ENCODE measurements around the gene ADGRV1. TPM values are rescaled to one million over a fixed set of nuclear protein-coding genes. Genes with fewer than 3 reads are reported as not detected.
A peak's percentile ranks its signal among the peaks of the same experiment; 100 is the strongest.

The ADGRV1 gene
- polyA plus RNA-seq, 2 of the 4 experiments (the other 2 are of a cell fraction) = 0.70 to 3.7 TPM

GRCh38 chr5:90644132-90644531 is 85.5 kb downstream of the ADGRV1 start:
- WGBS (ENCODE audit: missing lambda C conversion rate) = 53% methylated on average over 4 of the region's 4 CpGs
- ChIA-PET CTCF (no interaction called here), POLR2A (no interaction called here)
- no peak for DNase-seq (ENCODE audit: low read depth in 1 of 2, low spot score in 1 of 2)
- no peak for FAIRE-seq
- H3K9me3 ChIP-seq = no peaks in the 10 kb centered on the region
- H3K4me3 ChIP-seq = no peak overlapping the region
- no peak for ATAC-seq
- TF ChIP-seq HOXB13 (CRISPR knock-in tag; IDR thresholded peaks at IDR 0.05; ENCODE audit: low read depth) (no peak), POLR2A (IDR thresholded peaks at IDR 0.05; ENCODE audit: low read length) (no peak), CBX2 (IDR thresholded peaks at IDR 0.05; ENCODE audit: borderline replicate concordance, low read depth) (no peak), BHLHE40 (IDR thresholded peaks at IDR 0.05; ENCODE audit: low read depth, low read length) (no peak), MAFK (IDR thresholded peaks at IDR 0.05; ENCODE audit: partially characterized antibody) (no peak), SMC3 (IDR thresholded peaks at IDR 0.05) (no peak), ZNF302 (CRISPR knock-in tag; IDR thresholded peaks at IDR 0.05) (no peak), HOXA7 (CRISPR knock-in tag; IDR thresholded peaks at IDR 0.05) (no peak), RAD21 (conservative IDR thresholded peaks at IDR 0.05 in 1 of 2, IDR thresholded peaks at IDR 0.05 in 1 of 2) (no peak), RFX5 (IDR thresholded peaks at IDR 0.05) (no peak)
- H3K4me2 ChIP-seq = no peak overlapping the region
- H3K4me1 ChIP-seq = no peaks in the 10 kb centered on the region
- no peak overlapping the region for H3K27ac ChIP-seq

- no peak overlapping the region for H3K4me3 ChIP-seq
- TF ChIP-seq CTCF (IDR thresholded peaks at IDR 0.05) = no peak
- no peak for TF ChIP-seq E2F6 (IDR thresholded peaks at IDR 0.05; ENCODE audit: borderline replicate concordance, low read depth)
- no peak for TF ChIP-seq MAX (IDR thresholded peaks at IDR 0.05)
- no peak for TF ChIP-seq CEBPB (IDR thresholded peaks at IDR 0.05)
- TF ChIP-seq HES2 (IDR thresholded peaks at IDR 0.05) = no peak
- TF ChIP-seq PBX3 (IDR thresholded peaks at IDR 0.05) = no peak
- no peak for TF ChIP-seq PHF8 (IDR thresholded peaks at IDR 0.05; ENCODE audit: borderline replicate concordance, low read depth)
- no peak for TF ChIP-seq GATA3 (IDR thresholded peaks at IDR 0.05; ENCODE audit: borderline replicate concordance)
- TF ChIP-seq TP53 (CRISPR knock-in tag; IDR thresholded peaks at IDR 0.05) = no peak
- TF ChIP-seq ZFP36 (IDR thresholded peaks at IDR 0.05; ENCODE audit: borderline replicate concordance, partially characterized antibody) = no peak
- TF ChIP-seq RFX5 (IDR thresholded peaks at IDR 0.05) = no peak
- no peak for TF ChIP-seq NPAS2 (CRISPR knock-in tag; IDR thresholded peaks at IDR 0.05; ENCODE audit: borderline replicate concordance)
- no peak for TF ChIP-seq HEYL (CRISPR knock-in tag; IDR thresholded peaks at IDR 0.05)
- no peak for TF ChIP-seq HMGXB4 (CRISPR knock-in tag; IDR thresholded peaks at IDR 0.05; ENCODE audit: borderline replicate concordance)
- TF ChIP-seq FOSB (CRISPR knock-in tag; IDR thresholded peaks at IDR 0.05) = no peak
- no peak for TF ChIP-seq RARB (CRISPR knock-in tag; IDR thresholded peaks at IDR 0.05)
- no peak; a peak in 1 of 6 replicates for ATAC-seq
- POLR2A ChIA-PET = no interaction called here
- no peak overlapping the region for H3K27ac ChIP-seq
- DNase-seq (ENCODE audit: low read depth in 1 of 2, low spot score in 1 of 2) = peak in 1 of 2 experiments; percentile 4
- no peak for FAIRE-seq
- H3K9me3 ChIP-seq = no peaks in the 10 kb centered on the region
- WGBS (ENCODE audit: missing lambda C conversion rate) = 23% methylated on average over 8 of the region's 8 CpGs
- CTCF ChIA-PET = no interaction called here
- H3K4me1 ChIP-seq = no peaks in the 10 kb centered on the region
- no peak overlapping the region for H3K4me2 ChIP-seq
These were observed 86.5 kb downstream of the ADGRV1 start for GRCh38 chr5:90645024-90645610.
